ENCODE measurements around the gene FAM222B.

FAM222B gene

GRCh38 chr17:28706471-28707338 is 135.9 kb downstream of the FAM222B start:
- Histone ChIP-seq H3K27ac (ENCODE audit: extremely low read depth, low read depth, low read length) (0 out of 2 replicates have a peak overlapping the region, but pooled peaks have one; percentile 16), H3K4me1 (ENCODE audit: control insufficient read depth, insufficient read depth, low read length) (peaks cover 3% of the 10 kb centered on the region), H3K4me3 (ENCODE audit: low read depth, low read length) (no peak overlapping the region), H3K36me3 (ENCODE audit: control insufficient read depth in 2 of 2, insufficient read depth in 1 of 2, low read length in 2 of 2) (peaks cover 0 to 45% of the 10 kb centered on the region in 2 experiments; a peak in 2 of 3 replicates), H3K9me3 (ENCODE audit: control insufficient read depth, insufficient read depth, low read depth, low read length) (no peaks in the 10 kb centered on the region)
- CTCF ChIA-PET = interaction anchor here (0.6 to 0.9 kb wide), 2 partner anchors 19 to 417 kb away, joined by 3 read pairs; no protein-coding TSS in a partner anchor
- POLR2A ChIA-PET = interaction anchor here (0.7 to 10.5 kb wide), 5 partner anchors 10 to 61 kb away, joined by 3 to 190 read pairs (median 10); partner anchors contain the start of genes BLTP2, RPL23A and TLCD1
- TF ChIP-seq CTCF (tag by site-specific recombination; IDR thresholded peaks at IDR 0.05) (peak; percentile 40), ZFP41 (tag by site-specific recombination; IDR thresholded peaks at IDR 0.05; ENCODE audit: borderline replicate concordance) (no peak)

Measured in HEK293 (cell line).